CD4-positive, alpha-beta T cell treated with Interleukin-17A for 1 hour (primary cell): ENCODE data around the gene SELENOP.
"Not testable (repeated sequence)": the region's sequence is repeated elsewhere in the genome, so short reads cannot be mapped to it uniquely, and the experiment has no call there.

Source experiments
- DNase-seq: peaks from one replicate; pipeline ENCODE4 v3.0.0-alpha.2; 2020

The SELENOP gene

DNA sequence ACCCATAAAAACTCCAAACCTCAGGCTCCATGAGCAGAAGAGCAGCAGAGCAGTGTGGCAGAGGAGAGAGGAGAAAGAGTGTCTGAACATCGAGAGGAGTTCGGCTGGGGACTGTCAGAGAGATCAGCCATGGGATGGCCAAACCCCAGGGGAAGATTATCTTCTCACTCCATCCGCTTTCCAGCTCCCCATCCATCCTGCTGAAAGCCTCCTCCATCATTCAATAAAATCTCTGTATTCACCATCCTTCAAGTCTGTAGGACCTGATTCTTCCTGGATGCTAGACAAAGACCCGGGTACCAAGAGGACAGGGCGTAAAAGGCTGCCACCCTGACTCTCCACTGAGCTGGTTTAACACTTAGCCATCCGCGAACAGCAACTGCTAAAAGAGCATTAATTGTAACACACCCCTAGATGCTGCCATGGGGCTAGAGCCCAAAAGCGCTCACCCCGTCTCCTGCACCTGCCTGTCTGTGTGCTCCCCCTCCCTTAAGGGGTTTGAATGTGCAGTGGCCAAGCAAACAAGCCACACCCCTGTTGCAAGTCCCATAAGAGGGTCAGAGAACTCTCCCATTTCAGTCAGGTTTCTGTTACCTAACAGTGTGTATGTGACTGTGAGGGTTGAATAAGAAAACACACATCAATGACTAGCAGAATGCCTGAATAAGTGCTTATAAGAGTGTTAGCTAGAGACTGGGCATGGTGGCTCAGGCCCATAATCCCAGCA, 13.9 kb upstream of the SELENOP start:
- no peak for DNase-seq

DNA sequence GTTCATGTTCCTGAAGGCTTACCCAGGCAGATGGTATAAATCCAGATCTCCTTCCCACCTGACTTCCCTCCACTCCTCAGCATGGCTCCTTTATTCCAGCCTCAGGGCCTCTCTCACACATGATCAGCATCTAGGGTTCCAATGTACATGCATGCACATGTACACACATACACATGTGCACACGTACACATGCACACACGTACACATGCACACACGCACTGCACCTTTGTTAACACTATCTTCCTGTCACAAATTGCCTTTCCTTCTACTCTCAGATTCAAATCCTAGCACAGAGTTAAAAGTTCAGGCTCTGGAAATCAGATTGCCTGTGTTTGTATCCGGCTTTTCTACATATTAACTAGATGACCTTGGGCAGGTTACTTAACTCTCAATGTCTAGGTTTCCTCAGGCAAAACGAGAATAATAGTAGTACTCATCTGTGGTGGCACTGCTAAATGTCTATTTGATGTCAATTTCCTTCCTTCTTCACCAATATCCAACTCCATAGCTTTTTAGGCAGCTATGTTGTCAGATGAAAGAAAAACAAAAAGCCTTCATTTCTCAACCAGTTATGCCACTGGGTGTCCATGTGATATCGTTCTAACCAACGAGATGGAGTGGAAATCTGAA, 12.8 kb upstream of the SELENOP start:
- no peak for DNase-seq

DNA sequence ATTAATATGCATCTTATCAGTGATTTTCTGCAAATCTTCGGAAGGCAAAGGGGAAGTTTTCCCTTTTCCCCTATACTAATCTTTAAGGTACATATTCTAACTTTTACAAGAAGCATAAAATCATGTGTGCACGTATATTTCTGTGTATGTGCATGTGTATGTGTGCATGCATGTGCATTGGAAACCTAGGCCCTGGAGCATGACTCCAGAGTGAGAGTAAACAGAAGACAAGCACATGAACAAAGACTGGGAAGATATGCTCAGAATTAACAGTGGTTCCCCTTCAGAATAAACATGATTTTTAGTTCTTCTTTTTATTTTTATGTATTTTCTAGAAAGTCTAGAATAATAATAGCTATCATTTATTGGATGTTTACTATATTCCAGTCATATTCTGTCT, 10.9 kb upstream of the SELENOP start:
- DNase-seq, result no peak

DNA sequence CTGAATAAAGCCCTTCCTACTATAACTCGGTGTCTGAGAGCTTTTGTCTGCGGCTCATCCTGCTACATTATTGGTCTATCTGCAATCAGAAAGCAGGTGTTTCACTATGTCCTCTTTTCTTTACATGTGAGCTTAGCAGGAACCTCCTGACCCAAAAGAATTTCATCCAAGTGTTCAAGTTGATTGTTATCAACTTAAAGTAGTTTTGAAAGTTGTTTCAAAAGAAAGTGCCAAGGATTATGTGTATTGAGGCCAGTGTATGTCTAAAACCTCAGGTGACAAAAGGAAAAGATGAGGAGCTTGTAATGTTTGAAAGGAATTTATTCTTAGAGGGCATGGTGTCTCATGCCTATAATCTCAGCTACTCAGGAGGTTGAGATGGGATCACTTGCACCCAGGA, 8.1 kb upstream of the SELENOP start:
- no peak for DNase-seq

DNA sequence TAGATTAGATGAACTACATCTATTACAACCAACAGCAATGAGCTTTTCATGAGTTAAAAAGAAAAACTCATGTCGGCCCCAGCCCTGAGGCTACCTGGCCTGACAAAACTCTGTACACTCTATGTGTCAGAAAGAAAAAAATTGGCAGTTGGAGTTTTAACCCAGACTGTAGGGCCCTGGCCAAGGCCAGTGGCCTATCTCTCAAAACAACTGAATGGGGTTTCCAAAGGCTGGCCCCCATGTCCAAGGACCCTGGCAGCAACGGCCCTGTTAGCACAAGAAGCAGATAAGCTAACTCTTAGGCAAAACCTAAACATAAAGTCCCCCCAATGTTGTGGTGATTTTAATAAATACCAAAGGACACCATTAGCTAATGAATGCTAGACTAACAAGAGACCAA, 4.9 kb upstream of the SELENOP start:
- DNase-seq, result not testable (repeated sequence)

DNA sequence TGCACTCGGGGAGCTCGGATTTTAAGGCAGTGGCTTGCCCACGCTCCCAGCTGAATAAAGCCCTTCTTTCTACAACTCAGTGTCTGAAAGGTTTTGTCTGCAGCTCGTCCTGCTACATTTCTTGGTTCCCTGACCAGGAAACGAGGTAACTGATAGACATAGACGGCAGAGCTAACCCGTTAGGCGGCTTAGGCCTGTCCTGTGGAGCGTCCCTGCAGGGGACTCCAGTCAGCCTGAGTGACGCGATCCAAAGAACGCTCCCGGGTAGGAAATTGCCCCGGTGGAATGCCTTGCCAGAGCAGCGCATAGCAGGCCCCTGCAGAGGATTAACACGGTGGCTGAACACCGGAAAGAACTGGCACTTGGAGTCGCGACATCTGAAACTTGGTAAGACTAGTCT, 1.8 kb upstream of the SELENOP start:
- no peak for DNase-seq

DNA sequence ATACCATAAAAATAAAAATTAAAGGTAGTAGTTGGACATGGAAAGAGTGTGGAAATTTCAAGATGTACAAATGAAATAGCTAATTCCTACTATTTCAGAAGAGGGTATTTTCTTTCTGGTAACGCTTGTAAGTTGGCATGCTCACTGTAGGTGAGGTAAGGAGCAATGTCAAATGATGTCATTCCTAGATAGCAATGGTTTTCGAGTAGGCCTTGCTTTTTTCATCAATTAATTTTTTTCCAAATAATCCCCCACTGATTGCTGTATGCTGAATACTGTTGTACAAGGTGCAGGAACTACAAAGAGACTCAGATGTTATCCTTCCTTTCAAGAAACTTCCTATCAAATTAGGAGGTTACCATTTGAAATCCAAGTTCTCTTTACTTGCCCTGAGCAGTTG, 928 bp upstream of the SELENOP start:
- DNase-seq, result no peak

DNA sequence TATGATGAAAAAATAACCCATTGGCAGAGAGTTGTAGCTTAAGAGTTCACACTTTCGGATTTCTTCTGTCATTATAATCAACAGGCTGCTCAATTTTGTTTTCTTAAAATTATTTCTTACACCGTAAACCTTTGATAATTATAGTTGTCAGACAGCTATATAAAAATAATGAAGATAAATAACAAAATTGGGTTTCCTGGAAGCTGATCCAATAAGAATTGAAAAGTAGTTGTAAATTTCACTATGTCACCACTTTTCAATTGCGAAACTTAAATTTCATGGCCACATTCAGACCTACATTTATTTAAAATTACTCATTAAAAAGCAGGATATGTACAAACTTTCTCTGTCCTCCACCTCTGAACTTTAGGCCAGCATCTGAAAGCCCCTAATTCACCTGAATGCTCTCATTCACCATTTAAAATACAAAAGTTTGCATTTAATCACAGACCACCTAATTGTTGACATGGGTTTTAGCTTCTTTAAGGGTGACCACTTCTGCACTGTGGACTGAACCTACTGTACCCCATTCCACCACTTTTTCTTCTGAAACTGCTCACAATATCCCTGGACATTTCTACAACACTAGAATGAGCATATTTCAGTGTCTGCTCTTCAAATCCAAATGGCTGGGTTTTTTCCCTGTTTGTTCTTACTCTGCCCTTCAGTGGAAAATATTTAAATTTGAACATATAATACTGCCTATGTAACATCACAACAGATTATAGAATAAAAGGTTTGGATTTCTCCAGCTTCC, 680 bp downstream of the SELENOP start:
- DNase-seq, result no peak

DNA sequence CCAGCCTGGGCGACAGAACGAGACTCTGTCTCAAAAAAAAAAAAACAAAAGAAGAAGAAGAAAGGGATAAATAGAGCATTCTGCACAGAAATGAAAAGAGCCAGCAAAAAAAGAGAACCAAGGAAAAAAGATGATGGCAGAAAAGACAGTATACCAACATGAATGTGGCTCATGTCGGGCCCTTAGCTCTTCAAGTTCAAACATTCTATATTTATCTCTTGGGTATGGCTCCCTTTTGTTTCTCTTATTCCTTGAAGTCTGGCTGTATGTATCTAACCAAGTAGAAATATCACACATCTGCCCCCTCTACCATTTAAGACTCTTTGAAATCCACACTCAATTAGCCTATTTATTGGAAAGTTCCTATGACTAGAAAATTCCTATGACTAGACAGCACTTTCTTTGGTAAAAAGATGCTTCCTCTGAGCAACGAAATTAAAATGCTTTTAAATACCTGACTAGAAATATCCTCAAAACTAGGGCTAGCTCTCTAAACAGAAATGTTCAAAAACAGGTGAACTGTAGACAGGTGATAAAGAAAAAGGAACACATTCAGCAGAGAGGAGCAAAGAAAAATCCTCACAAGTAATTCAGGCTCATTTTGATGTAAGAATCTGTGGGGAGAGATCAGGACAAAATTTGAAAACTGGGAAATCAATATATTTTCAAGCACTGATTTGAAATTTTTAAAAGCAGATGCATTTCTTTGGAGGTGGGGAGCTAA, 2.6 kb downstream of the SELENOP start:
- DNase-seq, result no peak

DNA sequence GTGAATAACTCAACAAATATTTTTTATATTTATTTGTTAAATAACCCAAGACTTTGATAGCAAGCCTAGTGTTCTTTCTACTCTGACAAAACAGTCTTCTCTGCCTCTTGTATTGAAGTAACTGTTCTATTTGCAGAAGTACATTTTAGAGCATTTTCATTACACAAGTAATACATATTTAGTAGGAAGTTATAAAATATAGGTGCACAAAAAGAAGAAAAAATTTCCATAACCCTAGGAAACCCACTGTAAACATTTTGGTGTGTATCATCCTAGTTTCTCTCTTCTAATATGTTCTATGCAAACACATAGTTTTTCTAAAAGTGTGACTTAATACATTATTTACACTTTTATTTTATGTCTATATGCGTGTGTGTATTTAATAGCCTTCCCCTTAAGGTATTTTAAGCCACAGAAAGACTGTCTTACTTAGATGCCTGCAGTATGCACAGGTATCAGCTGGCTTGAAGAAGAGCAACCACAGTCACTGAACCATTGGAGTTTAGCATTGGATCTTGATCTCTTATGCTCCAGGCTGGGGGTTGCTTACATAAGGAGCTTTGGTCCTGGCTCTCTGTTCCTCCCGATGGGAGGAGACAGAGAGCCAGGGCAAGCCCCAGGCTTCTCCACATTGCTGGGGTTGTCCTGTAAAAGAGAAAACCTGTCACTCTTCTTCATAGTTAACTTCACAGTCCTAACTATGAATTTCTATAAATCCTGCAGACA, 3.8 kb downstream of the SELENOP start:
- DNase-seq, result no peak

DNA sequence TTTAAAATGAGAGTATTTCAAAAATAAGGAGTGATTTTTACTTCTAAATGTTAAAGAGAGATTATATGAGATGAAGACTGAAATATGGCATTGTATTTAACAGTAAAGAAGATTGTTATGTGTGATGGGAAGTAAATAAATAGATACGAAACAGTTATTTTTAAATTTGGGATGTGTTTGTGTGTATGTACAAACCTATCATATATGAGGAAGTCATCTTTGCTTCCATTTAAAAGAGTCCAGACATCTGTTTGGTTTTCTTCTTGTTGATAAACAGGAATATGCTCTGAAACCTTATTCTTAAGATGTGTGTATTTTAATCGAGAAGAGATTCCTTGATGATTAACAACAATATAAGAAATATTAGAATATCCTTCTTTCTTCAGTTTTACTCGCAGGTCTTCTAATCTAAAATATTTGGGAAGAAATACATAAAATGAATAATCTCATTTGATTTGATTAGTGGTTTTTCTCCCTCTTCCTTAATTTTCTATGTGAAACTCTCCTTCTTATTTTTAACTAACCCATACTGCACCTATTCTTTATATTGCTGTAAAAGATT, 4.9 kb downstream of the SELENOP start:
- no peak for DNase-seq

DNA sequence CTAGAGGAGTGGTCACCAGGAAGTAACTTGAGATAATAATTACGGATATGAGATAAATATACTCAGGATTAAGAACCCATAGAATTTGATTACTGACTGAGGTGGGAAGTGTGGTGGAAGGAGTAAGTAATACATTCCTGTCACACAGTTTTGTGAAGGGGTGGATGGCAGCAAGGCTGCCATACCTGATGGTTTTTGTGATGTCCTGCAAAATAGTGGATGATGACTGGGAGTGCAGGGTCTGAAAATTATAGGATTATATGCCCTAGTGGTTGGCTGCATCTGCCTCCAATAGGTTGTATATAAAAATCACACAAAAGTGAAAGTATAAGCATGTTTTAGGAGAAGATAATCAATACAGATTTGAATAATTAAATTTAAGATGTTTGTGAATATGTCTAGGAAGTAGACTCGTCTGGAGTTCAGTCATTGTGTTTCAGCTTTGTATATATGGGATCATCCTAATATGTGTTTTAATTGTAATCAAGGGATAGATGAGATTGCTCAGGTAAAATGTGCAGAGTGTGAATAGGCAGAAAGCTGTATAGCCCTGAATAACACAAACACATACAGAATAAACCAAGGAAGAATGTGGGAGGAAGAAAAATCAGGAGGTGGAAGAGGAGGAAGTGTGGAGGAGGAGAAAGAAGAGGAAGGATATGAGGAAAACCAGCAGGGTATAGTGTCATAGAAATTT, 5.5 kb downstream of the SELENOP start:
- no peak for DNase-seq

DNA sequence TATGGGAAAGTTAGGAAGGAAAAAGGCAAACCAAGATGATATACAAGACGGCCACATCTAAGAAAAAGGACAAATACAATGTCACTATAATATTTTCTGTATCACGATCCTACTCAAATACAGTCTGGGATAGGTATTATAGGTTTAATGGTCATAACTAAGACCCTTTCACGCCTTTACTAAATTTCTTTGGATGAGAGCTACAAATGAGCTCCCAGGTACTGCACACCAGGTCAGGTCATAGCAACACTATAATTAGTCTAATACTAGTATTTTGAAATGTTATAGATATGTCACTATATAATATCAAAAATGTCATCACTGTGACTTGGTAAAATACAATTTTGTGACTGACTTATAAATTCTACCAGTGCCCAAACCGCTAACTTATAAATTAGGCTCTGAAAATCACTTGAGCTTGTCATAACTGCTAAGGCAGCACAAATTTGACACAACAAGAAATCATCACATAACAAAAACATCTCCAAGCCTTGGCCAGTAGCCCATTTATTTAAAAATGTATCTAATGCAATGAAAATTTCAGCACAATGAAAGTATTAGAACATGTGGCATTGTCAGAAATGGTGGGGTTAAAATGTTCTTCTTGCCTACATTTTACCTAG, 6.9 kb downstream of the SELENOP start:
- DNase-seq, result no peak

DNA sequence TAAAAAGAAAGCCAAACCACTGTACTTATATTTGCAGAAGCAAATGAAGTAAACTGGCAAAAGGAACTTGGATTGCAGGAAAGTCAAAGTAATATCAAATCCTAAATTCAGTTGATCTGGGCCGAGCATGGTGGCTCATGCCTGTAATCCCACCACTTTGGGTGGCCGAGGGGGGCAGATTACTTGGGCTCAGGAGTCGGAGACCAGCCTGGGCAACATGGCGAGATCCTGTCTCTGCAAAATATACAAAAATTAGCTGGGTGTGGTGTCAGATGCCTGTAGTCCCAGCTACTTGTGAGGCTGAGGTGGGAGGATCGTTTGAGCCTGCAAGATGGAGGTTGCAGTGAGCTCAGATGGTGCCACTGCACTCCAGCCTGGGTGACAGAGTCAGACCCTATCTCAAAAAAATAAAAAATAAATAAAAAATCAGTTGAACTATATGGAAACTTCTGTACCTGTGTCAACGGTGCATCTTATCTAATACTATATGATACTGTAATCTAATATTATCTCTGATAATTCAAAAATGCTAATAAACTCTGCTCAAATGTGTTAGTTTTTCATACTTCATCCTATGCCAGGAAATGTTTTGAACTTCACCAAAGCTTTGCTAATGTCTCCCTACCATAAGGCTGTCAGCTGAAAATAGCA, 10.1 kb downstream of the SELENOP start:
- no peak for DNase-seq

DNA sequence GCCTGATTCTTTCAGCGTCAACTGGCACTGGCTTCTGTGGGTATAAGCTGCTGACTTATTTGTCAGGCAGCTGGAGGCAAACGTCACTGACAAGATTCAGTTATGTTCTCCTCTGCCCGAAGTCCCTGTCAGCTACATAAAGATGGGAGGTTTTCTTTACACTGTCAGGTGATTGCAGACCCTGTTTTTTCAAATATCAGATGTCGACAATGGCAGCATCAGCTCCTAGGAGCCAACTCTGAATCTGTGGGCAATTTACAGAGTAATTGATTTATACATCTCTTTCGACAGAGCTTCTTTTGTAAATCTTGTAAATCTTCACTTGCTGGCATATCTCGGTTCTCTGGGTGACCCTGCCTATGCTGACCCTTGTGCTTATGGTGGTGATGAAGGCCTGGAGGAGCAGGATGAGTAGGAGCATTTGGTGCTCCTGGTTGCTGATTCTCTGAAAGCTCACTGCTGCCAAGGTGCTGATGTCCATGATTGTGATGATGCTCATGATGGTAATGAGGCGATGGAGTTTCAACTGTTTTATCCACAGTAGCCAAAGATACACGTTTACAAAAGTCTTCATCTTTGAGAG, 10.9 kb downstream of the SELENOP start:
- DNase-seq, result no peak

DNA sequence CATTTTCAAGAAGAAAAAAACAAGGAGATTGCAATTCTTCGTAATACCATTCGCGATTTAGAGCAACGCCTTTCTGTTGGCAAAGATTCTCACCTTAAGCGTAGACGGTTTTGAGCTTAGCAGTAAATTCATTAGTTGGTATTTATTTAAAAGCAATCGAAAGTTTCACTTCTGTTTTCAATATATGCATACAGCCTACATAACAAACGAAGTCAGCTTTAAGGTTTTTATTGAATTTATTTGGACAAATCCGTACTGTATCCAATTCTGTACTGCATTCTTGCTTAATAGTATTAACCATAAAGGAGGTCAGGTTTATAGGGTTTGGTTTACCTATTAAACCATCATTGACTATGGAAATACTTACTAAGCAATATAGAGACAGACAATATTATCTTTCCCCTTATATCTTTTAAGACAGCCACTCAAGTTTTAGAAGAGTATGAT, 12.0 kb downstream of the SELENOP start:
- DNase-seq, result no peak

DNA sequence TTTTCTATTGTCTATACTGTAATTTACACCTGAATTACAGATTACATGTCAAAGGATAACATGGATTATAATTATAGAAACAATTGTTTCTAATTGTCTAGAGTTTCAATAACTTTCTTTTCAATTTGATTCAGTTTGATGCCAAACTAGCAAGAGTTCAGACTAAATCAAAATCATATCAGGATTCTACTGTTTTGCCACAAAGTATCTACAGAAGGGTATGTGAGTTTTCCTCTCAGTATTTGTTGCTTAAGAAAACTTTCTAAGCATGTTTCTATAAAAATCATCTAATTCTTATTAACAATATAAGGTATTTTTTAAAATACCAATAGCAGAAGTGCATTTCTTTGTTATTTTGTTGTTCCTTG, 12.5 kb downstream of the SELENOP start:
- DNase-seq, result no peak

DNA sequence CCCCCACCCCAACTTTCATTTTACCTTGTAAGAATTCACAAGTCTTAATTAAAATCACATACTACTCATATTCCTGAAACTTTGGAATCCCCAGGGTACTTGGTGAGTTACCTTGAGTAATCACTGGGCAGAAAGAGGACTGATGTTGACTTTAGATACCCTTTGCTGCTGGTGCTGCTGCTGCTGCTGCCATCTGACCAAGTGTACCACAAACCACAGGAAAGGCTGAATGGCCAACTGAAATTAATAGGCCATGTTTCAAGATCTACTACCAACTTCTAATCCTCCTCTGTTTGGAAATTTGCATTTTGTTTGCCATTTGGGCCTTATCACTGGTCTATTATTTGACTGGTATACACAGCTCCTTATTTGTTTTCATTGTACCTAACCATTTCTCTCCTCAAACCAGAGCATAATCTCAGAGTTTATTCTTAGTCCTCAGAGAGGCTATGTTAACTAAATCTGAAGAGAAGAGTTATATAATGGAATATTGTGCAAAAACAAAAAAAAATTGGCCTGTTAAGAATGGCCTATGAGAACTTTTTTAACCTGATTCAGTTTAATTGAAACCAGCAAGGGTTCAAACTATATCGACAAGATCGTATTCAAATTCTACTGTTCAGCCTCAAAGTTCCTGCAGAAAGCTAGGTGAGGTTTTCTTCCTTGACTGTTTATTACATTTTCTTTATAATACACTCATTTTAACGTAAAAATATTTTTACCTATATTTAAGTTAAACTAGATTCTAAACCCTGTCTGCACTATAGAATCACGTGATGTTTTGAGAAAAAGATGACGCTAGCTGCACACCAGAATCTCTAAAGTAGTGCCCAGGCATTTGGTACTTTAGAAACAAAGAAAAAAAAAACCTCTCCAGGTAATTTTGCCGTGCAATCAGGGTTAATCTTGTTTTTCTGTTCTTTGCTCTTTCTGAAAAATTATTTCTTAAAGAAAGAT, 13.1 kb downstream of the SELENOP start:
- DNase-seq, result no peak

DNA sequence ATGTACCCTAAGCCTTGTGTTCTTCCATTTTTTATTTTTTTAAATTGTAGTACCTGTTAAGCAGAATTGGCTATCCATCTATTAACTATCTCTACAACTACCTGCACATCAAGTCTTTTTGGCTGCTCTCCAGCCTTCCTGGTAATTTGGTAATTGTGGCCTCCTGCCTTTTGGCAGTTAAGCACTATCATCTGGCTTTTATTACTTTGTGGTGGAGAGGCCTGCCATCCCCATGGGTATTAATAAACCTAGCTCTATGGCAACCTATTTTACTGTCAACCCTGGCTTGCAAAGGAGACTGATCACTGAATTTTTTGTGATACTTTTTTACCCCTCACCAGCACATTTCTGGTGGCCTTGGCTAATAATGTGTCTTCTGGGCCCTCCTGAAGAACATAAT, 20.5 kb downstream of the SELENOP start:
- DNase-seq, result no peak
